PFSK-1 (cell line): ENCODE results near the gene GRIA3.

ENCODE experiments used
- FOXP2 ChIP-seq: optimal IDR thresholded peaks from 2 replicates; pipeline ENCODE3; 2011; ENCODE audit warnings: borderline replicate concordance, control low read depth, inconsistent platforms; ENCODE audit not compliant: insufficient read depth; ENCODE audit errors: extremely low read length, extremely low read depth
- POLR2AphosphoS5 ChIP-seq: IDR thresholded peaks from 2 replicates; pipeline ENCODE4 v1.6.1; 2012; ENCODE audit warnings: low read depth, mild to moderate bottlenecking, control low read depth, low read length, moderate library complexity
- REST ChIP-seq, 2 experiments: IDR thresholded peaks; 2 replicates each; pipeline versions ENCODE4 v1.6.1 to v1.8.0; 2011 to 2012; ENCODE audit warnings: low read depth in 2 of 2, low read length in 2 of 2, control low read depth in 1 of 2, inconsistent platforms in 1 of 2, mild to moderate bottlenecking in 1 of 2, moderate library complexity in 1 of 2; ENCODE audit not compliant: insufficient read depth in 1 of 2
- SIN3A ChIP-seq: IDR thresholded peaks from 2 replicates; pipeline ENCODE4 v1.6.1; 2012; ENCODE audit warnings: mild to moderate bottlenecking, low read length, moderate library complexity, borderline replicate concordance; ENCODE audit not compliant: insufficient read depth
- TAF1 ChIP-seq: IDR thresholded peaks from 2 replicates; pipeline ENCODE4 v1.6.1; 2012; ENCODE audit warnings: low read length, control low read depth, borderline replicate concordance; ENCODE audit not compliant: insufficient read depth

GRIA3 gene

DNA sequence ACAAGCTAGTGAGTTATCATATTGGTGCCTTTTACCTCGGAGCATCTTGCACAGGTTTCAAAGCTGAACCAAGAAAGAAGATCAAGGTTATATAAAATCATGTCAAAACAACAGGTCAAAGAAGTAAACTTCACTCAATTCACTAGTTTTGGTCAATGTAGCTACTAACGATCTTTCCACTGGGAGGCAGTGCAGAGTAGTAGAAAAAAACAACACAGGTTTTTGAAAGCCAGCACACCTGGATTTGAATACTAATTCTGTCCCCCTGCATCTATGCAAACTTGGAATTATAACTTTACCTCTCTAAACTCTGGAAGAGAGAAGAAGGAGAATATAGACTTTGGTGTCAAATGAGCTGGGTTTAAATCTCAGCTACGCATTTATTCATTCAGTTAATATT is 266.1 kb downstream of the GRIA3 start:
- TF ChIP-seq REST (IDR thresholded peaks at IDR 0.05; ENCODE audit: insufficient read depth in 1 of 2, low read depth in 2 of 2, low read length in 2 of 2) (no peak), POLR2AphosphoS5 (no peak), SIN3A (no peak), FOXP2 (no peak), TAF1 (no peak)

- TF ChIP-seq SIN3A: no peak
- no peak for TF ChIP-seq TAF1
- no peak for TF ChIP-seq REST (IDR thresholded peaks at IDR 0.05; ENCODE audit: insufficient read depth in 1 of 2, low read depth in 2 of 2, low read length in 2 of 2)
- no peak for TF ChIP-seq POLR2AphosphoS5
- TF ChIP-seq FOXP2: no peak
Measured at GRCh38 chrX:123454712-123455431, 270.8 kb downstream of the GRIA3 start.

- no peak for TF ChIP-seq FOXP2
- no peak for TF ChIP-seq REST (IDR thresholded peaks at IDR 0.05; ENCODE audit: insufficient read depth in 1 of 2, low read depth in 2 of 2, low read length in 2 of 2)
- no peak for TF ChIP-seq POLR2AphosphoS5
- no peak for TF ChIP-seq SIN3A
- TF ChIP-seq TAF1: no peak
Measured at GRCh38 chrX:123455693-123456092, 271.6 kb downstream of the GRIA3 start.

- no peak for TF ChIP-seq POLR2AphosphoS5
- TF ChIP-seq FOXP2: no peak
- no peak for TF ChIP-seq REST (IDR thresholded peaks at IDR 0.05; ENCODE audit: insufficient read depth in 1 of 2, low read depth in 2 of 2, low read length in 2 of 2)
Measured at GRCh38 chrX:123464709-123465108, 280.6 kb downstream of the GRIA3 start.
